22Rv1 (cell line): Measurements from ENCODE around the gene TENT5C.

Experiments used
- ZFX ChIP-seq: fragments of 450-650 bp; IDR thresholded peaks from 2 replicates; pipeline ENCODE4 v1.6.1; 2017; ENCODE audit warnings: antibody characterized with exemption, borderline replicate concordance
- TF ChIP-seq, protein P1 (sequence below): fragments of 450-650 bp; IDR thresholded peaks from 2 replicates; pipeline ENCODE4 v1.5.1; 2017; ENCODE audit warnings: mild to moderate bottlenecking

DNA sequence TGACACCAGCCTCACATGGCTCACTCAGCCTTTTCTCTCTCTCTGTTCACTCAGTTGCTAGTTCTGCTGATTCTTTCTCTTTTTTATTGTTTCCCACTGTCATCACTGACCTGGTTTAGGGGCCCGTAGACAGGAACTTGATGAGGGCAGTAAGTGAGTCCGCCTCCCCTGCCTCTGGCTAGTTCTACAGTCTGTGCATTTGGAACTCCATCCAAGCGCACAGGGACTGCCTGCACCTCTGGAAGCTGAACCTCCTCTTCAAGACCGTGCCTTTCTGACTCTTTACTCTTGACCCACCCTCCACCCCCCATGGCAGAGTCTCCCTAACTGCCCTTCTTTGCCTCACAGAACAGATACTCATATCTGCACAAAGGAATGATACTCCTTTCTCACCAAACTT, 4.2 kb downstream of the TENT5C start:
- TF ChIP-seq, protein P1, sequence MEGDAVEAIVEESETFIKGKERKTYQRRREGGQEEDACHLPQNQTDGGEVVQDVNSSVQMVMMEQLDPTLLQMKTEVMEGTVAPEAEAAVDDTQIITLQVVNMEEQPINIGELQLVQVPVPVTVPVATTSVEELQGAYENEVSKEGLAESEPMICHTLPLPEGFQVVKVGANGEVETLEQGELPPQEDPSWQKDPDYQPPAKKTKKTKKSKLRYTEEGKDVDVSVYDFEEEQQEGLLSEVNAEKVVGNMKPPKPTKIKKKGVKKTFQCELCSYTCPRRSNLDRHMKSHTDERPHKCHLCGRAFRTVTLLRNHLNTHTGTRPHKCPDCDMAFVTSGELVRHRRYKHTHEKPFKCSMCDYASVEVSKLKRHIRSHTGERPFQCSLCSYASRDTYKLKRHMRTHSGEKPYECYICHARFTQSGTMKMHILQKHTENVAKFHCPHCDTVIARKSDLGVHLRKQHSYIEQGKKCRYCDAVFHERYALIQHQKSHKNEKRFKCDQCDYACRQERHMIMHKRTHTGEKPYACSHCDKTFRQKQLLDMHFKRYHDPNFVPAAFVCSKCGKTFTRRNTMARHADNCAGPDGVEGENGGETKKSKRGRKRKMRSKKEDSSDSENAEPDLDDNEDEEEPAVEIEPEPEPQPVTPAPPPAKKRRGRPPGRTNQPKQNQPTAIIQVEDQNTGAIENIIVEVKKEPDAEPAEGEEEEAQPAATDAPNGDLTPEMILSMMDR: no peak
- no peak for TF ChIP-seq ZFX
